Medulla oblongata (tissue), 1 donor: ENCODE data around the gene SNURF.
"Not testable (repeated sequence)": the region's sequence is repeated elsewhere in the genome, so short reads cannot be mapped to it uniquely, and the experiment has no call there.

Experiments
- DNase-seq: peaks from one replicate; pipeline ENCODE4 v3.0.0-alpha.2; 2015; ENCODE audit errors: extremely low spot score

SNURF gene

GRCh38 chr15:24971052-24971451 lies 16.3 kb downstream of the SNURF start:
- DNase-seq, result no peak

DNA sequence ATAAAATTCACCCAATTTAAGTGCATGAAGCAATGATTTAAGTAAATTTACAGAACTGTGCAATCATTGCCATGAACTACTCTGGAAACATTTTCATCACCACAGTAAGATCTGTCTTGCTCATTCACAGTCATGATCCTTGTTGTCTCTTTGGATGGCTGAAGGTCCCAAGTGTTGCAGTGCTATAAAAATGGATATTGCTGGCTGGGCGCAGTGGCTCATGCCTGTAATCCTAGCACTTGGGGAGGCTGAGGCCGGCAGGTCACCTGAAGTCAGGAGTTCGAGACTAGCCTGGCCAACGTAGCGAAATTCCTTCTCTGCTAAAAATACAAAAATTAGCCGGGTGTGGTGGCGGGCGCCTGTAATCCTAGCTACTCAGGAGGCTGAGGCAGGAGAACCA lies 17.0 kb downstream of the SNURF start:
- DNase-seq, result no peak

- not testable (repeated sequence) for DNase-seq
Measured at GRCh38 chr15:24972707-24973106, 17.9 kb downstream of the SNURF start.

DNA sequence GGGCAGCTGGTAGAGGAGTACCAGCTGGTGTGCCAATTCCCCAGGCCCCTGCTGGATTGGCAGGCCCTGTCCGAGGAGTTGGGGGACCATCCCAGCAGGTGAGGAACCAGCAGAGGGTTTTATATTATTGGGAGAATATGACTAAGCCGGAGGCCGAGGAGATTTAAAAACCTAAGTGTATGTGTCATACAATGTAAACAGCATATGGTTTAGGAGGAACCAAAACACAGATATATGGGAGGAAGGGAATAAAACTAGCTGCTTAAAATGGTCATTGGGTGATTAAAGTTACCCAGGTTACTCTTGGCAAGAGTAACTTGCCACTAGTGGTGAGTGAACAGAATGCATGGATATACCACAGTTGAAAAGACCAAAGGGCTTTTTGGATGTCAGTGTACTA lies 22.1 kb downstream of the SNURF start:
- DNase-seq, result no peak

DNA sequence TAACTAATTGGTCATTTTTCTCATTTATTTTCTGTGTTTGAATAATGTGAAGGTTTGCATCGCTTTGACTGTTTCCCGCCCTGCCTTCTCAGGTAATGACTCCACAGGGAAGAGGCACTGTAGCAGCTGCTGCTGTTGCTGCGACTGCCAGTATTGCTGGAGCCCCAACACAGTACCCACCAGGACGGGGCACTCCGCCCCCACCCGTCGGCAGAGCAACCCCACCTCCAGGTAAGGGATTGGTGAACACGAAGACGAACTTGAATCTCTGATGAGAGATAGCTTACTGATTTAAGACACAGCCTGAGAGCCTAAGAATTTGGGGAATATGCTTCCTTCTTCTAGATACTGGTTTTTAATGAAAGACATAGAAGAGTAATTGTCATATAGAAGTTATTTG lies 22.9 kb downstream of the SNURF start:
- no peak for DNase-seq

DNA sequence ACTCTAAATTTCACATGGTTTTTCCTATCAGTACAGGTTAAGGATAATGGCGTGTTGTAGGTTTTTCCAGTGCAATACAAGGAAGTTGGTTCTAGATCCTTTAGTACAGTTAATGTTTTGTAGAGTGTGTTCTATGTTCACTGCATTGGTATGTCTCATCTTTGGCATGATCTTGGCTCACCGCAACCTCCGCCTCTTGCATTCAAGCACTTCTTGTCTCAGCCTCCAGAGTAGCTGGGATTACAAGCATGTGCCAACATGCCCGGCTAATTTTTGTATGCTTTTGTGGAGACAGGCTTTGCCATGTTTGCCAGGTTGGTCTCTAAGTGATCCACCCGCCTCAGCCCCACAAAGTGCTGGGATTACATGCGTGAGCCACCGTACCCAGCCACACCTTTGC lies 30.4 kb downstream of the SNURF start:
- no peak for DNase-seq

GRCh38 chr15:24986653-24987052 lies 31.9 kb downstream of the SNURF start:
- DNase-seq, result no peak
